ENCODE data around the gene CLDN7. TPM values are rescaled to one million over a fixed set of nuclear protein-coding genes. Genes with fewer than 3 reads are reported as not detected.
A peak's percentile ranks its signal among the peaks of the same experiment; 100 is the strongest.
"Not testable (repeated sequence)": the region's sequence is repeated elsewhere in the genome, so short reads cannot be mapped to it uniquely, and the experiment has no call there.

Gene CLDN7
- polyA plus RNA-seq, 4 donors, result 309 to 561 (median 332) TPM

DNA sequence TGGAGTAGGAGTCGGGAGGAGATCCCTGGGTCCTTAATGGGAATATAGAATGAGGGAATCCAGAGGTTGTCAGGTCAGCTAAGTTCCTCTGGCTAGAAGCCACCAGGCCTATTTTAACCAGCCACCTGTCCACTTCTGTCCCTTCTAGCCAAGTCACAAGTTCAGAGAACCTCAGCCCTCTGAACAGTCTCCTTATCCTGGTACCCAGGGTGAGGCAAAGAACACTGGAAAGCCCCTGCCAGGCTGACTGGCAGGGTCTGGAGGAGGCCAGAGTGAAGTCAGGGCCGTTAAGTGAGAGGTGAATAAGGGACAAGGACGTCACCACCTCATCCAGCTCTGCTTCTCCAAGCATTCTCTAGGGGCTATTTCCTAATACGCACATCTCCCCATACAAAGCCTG lies 13.5 kb downstream of the CLDN7 start:
- DNase-seq (no peak), FAIRE-seq (no peak)
- Histone ChIP-seq H3K36me3 (ENCODE audit: control insufficient read depth in 3 of 3, insufficient read depth in 2 of 3, low read depth in 1 of 3, low read length in 3 of 3) (peaks cover 0 to 44% (median 8%) of the 10 kb centered on the region in 3 donors), H3K4me3 (ENCODE audit: low read depth in 1 of 3, low read length in 3 of 3) (no peak overlapping the region), H3K27me3 (ENCODE audit: control insufficient read depth in 3 of 3, insufficient read depth in 3 of 3, low read length in 3 of 3) (no peaks in the 10 kb centered on the region), H3K9me3 (ENCODE audit: control insufficient read depth in 2 of 2, insufficient read depth in 1 of 2, low read depth in 1 of 2, low read length in 1 of 2) (no peaks in the 10 kb centered on the region), H3K4me1 (ENCODE audit: control insufficient read depth in 3 of 3, insufficient read depth in 2 of 3, low read depth in 1 of 3, low read length in 2 of 3) (peaks cover 10 to 24% (median 11%) of the 10 kb centered on the region in 3 donors), H3K27ac (ENCODE audit: low read depth in 1 of 3, low read length in 2 of 3) (no peak overlapping the region)
- 66 to 74% (median 69%) methylated on average over 4 of the region's 4 CpGs for WGBS, 3 donors

GRCh38 chr17:7246779-7247178 lies 15.5 kb downstream of the CLDN7 start:
- H3K9me3 ChIP-seq (ENCODE audit: control insufficient read depth in 2 of 2, insufficient read depth in 1 of 2, low read depth in 1 of 2, low read length in 1 of 2), result no peaks in the 10 kb centered on the region
- peaks cover 0 to 52% (median 8%) of the 10 kb centered on the region in 3 donors for H3K36me3 ChIP-seq (ENCODE audit: control insufficient read depth in 3 of 3, insufficient read depth in 2 of 3, low read depth in 1 of 3, low read length in 3 of 3)
- no peak for FAIRE-seq
- no peaks in the 10 kb centered on the region for H3K27me3 ChIP-seq (ENCODE audit: control insufficient read depth in 3 of 3, insufficient read depth in 3 of 3, low read length in 3 of 3)
- DNase-seq, result no peak
- 91 to 94% (median 92%) methylated on average over 5 of the region's 5 CpGs for WGBS, 3 donors
- no peak overlapping the region for H3K27ac ChIP-seq (ENCODE audit: low read depth in 1 of 3, low read length in 2 of 3)
- peaks cover 10 to 23% (median 11%) of the 10 kb centered on the region in 3 donors for H3K4me1 ChIP-seq (ENCODE audit: control insufficient read depth in 3 of 3, insufficient read depth in 2 of 3, low read depth in 1 of 3, low read length in 2 of 3)
- no peak overlapping the region for H3K4me3 ChIP-seq (ENCODE audit: low read depth in 1 of 3, low read length in 3 of 3)

GRCh38 chr17:7243838-7244237 lies 18.4 kb downstream of the CLDN7 start:
- H3K36me3 ChIP-seq (ENCODE audit: control insufficient read depth in 3 of 3, insufficient read depth in 2 of 3, low read depth in 1 of 3, low read length in 3 of 3), result peaks cover 0 to 55% (median 12%) of the 10 kb centered on the region in 3 donors
- WGBS, 3 donors, result 70 to 82% (median 79%) methylated on average over 10 of the region's 10 CpGs
- H3K9me3 ChIP-seq (ENCODE audit: control insufficient read depth in 2 of 2, insufficient read depth in 1 of 2, low read depth in 1 of 2, low read length in 1 of 2); H3K4me3 ChIP-seq (ENCODE audit: low read depth in 1 of 3, low read length in 3 of 3); FAIRE-seq; H3K27me3 ChIP-seq (ENCODE audit: control insufficient read depth in 3 of 3, insufficient read depth in 3 of 3, low read length in 3 of 3); DNase-seq: not testable (repeated sequence)
- H3K27ac ChIP-seq (ENCODE audit: low read depth in 1 of 3, low read length in 2 of 3), result peak overlapping the region in 1 of 3 donors; percentile 3
- peaks cover 3 to 24% (median 3%) of the 10 kb centered on the region in 3 donors for H3K4me1 ChIP-seq (ENCODE audit: control insufficient read depth in 3 of 3, insufficient read depth in 2 of 3, low read depth in 1 of 3, low read length in 2 of 3)

DNA sequence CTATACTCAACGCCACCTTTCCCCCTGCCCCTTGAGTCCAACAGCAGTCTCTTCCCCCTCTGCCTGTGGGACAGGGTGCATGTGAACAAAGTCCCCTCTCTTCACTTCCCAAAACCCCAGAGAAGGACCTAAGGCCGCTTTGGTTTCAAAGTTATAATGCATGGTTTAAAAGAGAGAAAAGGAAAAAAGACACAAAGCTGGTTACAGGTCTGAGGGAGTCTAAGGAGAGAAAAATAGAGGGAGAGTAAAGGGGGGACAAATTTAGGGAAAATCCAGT lies 18.9 kb downstream of the CLDN7 start:
- Histone ChIP-seq H3K4me3 (ENCODE audit: low read depth in 1 of 3, low read length in 3 of 3) (peak overlapping the region in 2 of 3 donors; percentile 95 to 99), H3K27me3 (ENCODE audit: control insufficient read depth in 3 of 3, insufficient read depth in 3 of 3, low read length in 3 of 3) (no peaks in the 10 kb centered on the region), H3K9me3 (ENCODE audit: control insufficient read depth in 2 of 2, insufficient read depth in 1 of 2, low read depth in 1 of 2, low read length in 1 of 2) (no peaks in the 10 kb centered on the region), H3K27ac (ENCODE audit: low read depth in 1 of 3, low read length in 2 of 3) (peak overlapping the region; percentile 98 to 99 (median 98)), H3K4me1 (ENCODE audit: control insufficient read depth in 3 of 3, insufficient read depth in 2 of 3, low read depth in 1 of 3, low read length in 2 of 3) (peaks cover 3 to 20% (median 3%) of the 10 kb centered on the region in 3 donors), H3K36me3 (ENCODE audit: control insufficient read depth in 3 of 3, insufficient read depth in 2 of 3, low read depth in 1 of 3, low read length in 3 of 3) (peaks cover 0 to 51% (median 12%) of the 10 kb centered on the region in 3 donors)
- DNase-seq (no peak), FAIRE-seq (no peak)
- WGBS, 3 donors, result 21 to 30% (median 28%) methylated on average over 2 of the region's 2 CpGs

DNA sequence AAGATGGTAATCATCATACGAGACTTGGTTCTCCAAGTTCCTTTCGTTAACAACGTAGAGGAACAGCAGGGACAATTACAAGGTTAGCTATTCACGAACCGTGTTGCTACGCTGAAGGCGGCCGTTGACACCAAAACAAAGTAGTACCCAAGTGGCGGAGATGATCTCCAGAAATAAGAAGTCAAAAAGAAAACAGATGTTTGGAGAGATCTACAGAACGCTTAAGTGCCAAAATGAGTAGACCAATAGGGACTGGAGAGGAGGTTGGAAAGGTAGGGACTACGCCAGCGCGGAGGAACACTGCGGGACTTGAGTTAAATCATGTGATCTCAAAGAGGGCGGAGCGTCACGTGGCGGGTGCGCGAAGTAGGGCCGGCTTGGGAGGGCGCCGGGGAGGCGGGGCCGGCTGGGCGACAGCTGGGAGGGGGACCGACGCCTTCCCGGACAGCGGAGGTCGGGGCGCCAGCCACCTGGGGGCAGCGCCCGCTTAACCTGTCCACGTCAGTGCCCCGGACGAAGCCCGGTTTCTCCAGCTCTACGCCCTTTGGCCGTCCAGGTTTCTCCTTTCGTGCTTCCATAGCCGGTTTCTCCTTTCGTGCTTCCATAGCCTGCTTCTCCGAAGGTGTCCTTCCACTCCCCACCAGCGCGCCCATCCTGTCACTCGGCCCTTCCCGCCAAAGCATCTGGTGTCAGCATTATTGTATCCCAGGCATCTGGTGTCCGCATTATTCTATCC lies 19.4 kb downstream of the CLDN7 start:
- no peak for FAIRE-seq
- Histone ChIP-seq H3K36me3 (ENCODE audit: control insufficient read depth in 3 of 3, insufficient read depth in 2 of 3, low read depth in 1 of 3, low read length in 3 of 3) (peaks cover 0 to 51% (median 12%) of the 10 kb centered on the region in 3 donors), H3K4me3 (ENCODE audit: low read depth in 1 of 3, low read length in 3 of 3) (peak overlapping the region; percentile 78 to 99 (median 95)), H3K27ac (ENCODE audit: low read depth in 1 of 3, low read length in 2 of 3) (peak overlapping the region; percentile 98 to 99 (median 98)), H3K9me3 (ENCODE audit: control insufficient read depth in 2 of 2, insufficient read depth in 1 of 2, low read depth in 1 of 2, low read length in 1 of 2) (no peaks in the 10 kb centered on the region), H3K27me3 (ENCODE audit: control insufficient read depth in 3 of 3, insufficient read depth in 3 of 3, low read length in 3 of 3) (no peaks in the 10 kb centered on the region), H3K4me1 (ENCODE audit: control insufficient read depth in 3 of 3, insufficient read depth in 2 of 3, low read depth in 1 of 3, low read length in 2 of 3) (peaks cover 3 to 20% (median 3%) of the 10 kb centered on the region in 3 donors)
- WGBS, 3 donors, result 0 to 2% (median 2%) methylated on average over 32 to 49 of the region's 49 CpGs
- DNase-seq, result peak; percentile 92 to 98

DNA sequence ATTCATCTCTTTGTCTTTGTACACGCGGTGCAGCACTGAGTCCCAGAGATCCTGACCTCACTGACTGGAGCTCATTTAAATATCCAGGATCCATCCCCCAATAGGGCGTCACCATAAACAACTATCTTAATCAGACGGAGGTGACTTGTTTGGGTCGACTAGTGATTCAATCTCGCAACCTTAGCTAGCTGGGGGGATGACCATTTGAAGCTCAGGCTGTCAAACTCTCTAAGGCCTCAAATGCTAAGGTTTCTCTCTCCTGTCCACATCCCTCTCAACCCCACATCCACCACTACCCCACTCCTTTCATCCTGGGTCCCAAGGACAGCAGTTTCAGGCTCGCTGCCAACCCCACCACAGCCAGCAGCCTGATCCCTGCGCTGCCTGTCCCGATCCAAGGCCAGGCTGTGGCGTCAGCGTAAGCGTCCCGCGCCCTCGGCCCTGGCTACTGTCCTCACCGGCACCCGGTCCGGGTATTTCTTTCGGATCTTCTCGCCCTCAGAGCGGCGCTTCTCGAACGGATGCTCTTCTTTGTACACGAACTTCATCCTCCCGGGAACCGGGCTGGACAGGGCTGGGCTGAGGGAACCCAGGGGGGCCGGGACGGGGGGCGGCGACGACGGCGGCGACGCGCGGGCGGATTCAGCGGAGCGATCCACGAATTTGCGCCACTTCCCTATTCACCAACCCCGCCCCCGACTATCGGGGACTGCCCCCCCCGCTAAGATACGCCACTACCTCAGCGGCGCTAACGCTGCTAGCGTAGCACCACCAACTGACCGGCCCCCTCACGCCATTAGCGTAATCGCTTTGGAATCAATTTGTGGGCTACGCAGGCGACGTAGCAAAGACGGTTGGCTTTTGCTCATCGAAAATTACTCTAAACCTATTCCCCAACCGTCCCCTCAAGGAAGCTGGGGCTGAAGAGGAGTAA lies 20.2 kb downstream of the CLDN7 start, which contains the start of gene GABARAP:
TSS of gene GABARAP (minus strand) at position 667 of the 934 bp plus-strand sequence. CDS start at position 548, 119 bp downstream.
- peak; percentile 89 to 98 for DNase-seq
- H3K4me1 ChIP-seq (ENCODE audit: control insufficient read depth in 3 of 3, insufficient read depth in 2 of 3, low read depth in 1 of 3, low read length in 2 of 3), result peaks cover 3 to 25% (median 3%) of the 10 kb centered on the region in 3 donors
- no peaks in the 10 kb centered on the region for H3K27me3 ChIP-seq (ENCODE audit: control insufficient read depth in 3 of 3, insufficient read depth in 3 of 3, low read length in 3 of 3)
- no peaks in the 10 kb centered on the region for H3K9me3 ChIP-seq (ENCODE audit: control insufficient read depth in 2 of 2, insufficient read depth in 1 of 2, low read depth in 1 of 2, low read length in 1 of 2)
- H3K27ac ChIP-seq (ENCODE audit: low read depth in 1 of 3, low read length in 2 of 3), result peak within 1 kb of the TSS; percentile 98 to 99 (median 98)
- H3K36me3 ChIP-seq (ENCODE audit: control insufficient read depth in 3 of 3, insufficient read depth in 2 of 3, low read depth in 1 of 3, low read length in 3 of 3), result peaks cover 0 to 53% (median 12%) of the 10 kb centered on the region in 3 donors
- 0 to 1% (median 0%) methylated on average over 61 to 62 of the region's 62 CpGs for WGBS, 3 donors
- FAIRE-seq, result no peak
- peak within 1 kb of the TSS; percentile 78 to 99 (median 95) for H3K4me3 ChIP-seq (ENCODE audit: low read depth in 1 of 3, low read length in 3 of 3)

- DNase-seq (no peak), FAIRE-seq (no peak)
- 11 to 31% (median 24%) methylated on average over 9 of the region's 9 CpGs for WGBS, 3 donors
- H3K4me3 ChIP-seq (ENCODE audit: low read depth in 1 of 3, low read length in 3 of 3), result peak overlapping the region in 2 of 3 donors; percentile 95 to 99
- H3K36me3 ChIP-seq (ENCODE audit: control insufficient read depth in 3 of 3, insufficient read depth in 2 of 3, low read depth in 1 of 3, low read length in 3 of 3), result peaks cover 2 to 53% (median 12%) of the 10 kb centered on the region in 3 donors
- no peaks in the 10 kb centered on the region for H3K27me3 ChIP-seq (ENCODE audit: control insufficient read depth in 3 of 3, insufficient read depth in 3 of 3, low read length in 3 of 3)
- H3K9me3 ChIP-seq (ENCODE audit: control insufficient read depth in 2 of 2, insufficient read depth in 1 of 2, low read depth in 1 of 2, low read length in 1 of 2), result no peaks in the 10 kb centered on the region
- peak overlapping the region; percentile 98 to 99 (median 98) for H3K27ac ChIP-seq (ENCODE audit: low read depth in 1 of 3, low read length in 2 of 3)
- H3K4me1 ChIP-seq (ENCODE audit: control insufficient read depth in 3 of 3, insufficient read depth in 2 of 3, low read depth in 1 of 3, low read length in 2 of 3), result peaks cover 3 to 33% (median 3%) of the 10 kb centered on the region in 3 donors
Measured at GRCh38 chr17:7241090-7241733, 21.1 kb downstream of the CLDN7 start.

DNA sequence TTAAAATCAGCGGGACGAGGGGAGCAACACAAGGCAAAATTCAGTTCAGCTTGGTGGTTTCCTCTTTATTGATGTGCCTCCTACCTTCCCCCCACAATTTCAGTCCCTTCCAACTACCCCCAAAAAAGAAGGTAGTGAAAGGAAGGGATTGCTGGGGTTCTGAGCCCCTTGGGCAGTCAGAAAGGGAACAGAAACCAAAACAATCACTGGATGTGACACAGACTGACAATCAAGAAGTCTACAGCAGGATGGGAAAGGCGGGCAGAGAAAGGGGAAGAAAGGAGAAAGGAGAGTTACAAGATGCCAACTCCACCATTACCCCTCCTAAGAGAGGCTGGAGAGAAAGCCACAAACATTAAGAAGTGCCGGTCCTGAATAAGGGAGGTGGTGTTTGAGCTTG lies 21.9 kb downstream of the CLDN7 start:
- H3K4me3 ChIP-seq (ENCODE audit: low read depth in 1 of 3, low read length in 3 of 3), result peak overlapping the region in 2 of 3 donors; percentile 95 to 99
- no peaks in the 10 kb centered on the region for H3K27me3 ChIP-seq (ENCODE audit: control insufficient read depth in 3 of 3, insufficient read depth in 3 of 3, low read length in 3 of 3)
- FAIRE-seq (no peak), DNase-seq (no peak)
- no peaks in the 10 kb centered on the region for H3K9me3 ChIP-seq (ENCODE audit: control insufficient read depth in 2 of 2, insufficient read depth in 1 of 2, low read depth in 1 of 2, low read length in 1 of 2)
- peaks cover 3 to 40% (median 3%) of the 10 kb centered on the region in 3 donors for H3K4me1 ChIP-seq (ENCODE audit: control insufficient read depth in 3 of 3, insufficient read depth in 2 of 3, low read depth in 1 of 3, low read length in 2 of 3)
- H3K36me3 ChIP-seq (ENCODE audit: control insufficient read depth in 3 of 3, insufficient read depth in 2 of 3, low read depth in 1 of 3, low read length in 3 of 3), result peaks cover 2 to 53% (median 8%) of the 10 kb centered on the region in 3 donors
- 56 to 62% (median 60%) methylated on average over 4 of the region's 4 CpGs for WGBS, 3 donors
- H3K27ac ChIP-seq (ENCODE audit: low read depth in 1 of 3, low read length in 2 of 3), result peak overlapping the region in 2 of 3 donors; percentile 98 to 99

All from small intestine (tissue), 7 donors.